ENCODE data around the gene WDFY3. TPM values are rescaled to one million over a fixed set of nuclear protein-coding genes. Genes with fewer than 3 reads are reported as not detected.

The WDFY3 gene
- total and polyA plus RNA-seq, 2 experiments from 2014 or later, result 7.7 to 55.9 TPM

DNA sequence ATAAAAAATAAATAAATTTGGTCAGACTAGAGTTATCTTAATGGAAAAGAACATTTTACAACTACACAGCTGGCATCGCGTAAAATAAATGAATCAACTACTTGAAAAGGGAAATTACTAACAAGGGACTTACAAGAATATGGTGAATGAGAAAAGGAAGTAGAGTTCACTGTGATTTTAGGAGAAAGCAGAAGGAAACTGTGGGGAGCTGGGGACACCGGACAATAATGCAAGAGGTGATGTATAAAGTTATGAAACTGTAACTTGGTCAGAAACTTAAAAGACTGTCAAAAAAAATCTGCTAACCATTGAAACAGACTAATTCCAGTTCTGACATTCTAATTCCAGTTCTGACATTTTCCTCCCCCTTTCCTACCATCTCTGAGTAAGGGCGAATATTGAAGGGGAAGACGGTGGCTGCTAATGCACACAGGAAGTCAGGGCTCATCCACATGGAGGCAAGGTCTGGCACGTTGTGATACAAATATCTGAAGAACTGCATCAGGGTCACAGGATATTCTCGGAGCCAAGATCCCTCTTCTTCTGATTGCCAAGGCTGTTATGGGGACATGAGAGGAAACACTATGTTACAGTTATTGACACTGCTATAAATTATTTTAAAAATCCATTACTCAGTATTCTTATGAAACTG lies 213.0 kb downstream of the WDFY3 start:
- TF ChIP-seq EZH2 (IDR thresholded peaks at IDR 0.05; ENCODE audit: borderline replicate concordance) (no peak), CTCF (IDR thresholded peaks at IDR 0.05; ENCODE audit: poor library complexity) (no peak), EZH2phosphoT487 (IDR thresholded peaks at IDR 0.05; ENCODE audit: low read depth, severe bottlenecking, unreplicated experiment) (no peak)
- no peak overlapping the region for H2AFZ ChIP-seq
- no peaks in the 10 kb centered on the region for H3K9me2 ChIP-seq (replicated peaks; ENCODE audit: insufficient read depth)
- H3K4me1 ChIP-seq (ENCODE audit: insufficient read depth), result no peaks in the 10 kb centered on the region
- no peak overlapping the region for H3K27ac ChIP-seq
- no peak for DNase-seq (ENCODE audit: low spot score)
- no peaks in the 10 kb centered on the region for H3K79me2 ChIP-seq
- H3K4me3 ChIP-seq, result no peak overlapping the region
- no peak overlapping the region for H3K4me2 ChIP-seq
- H3K9me3 ChIP-seq (ENCODE audit: low read depth), result no peaks in the 10 kb centered on the region
- H3K36me3 ChIP-seq (replicated peaks; ENCODE audit: insufficient read depth, low read depth), result no peaks in the 10 kb centered on the region
- no peaks in the 10 kb centered on the region for H4K20me1 ChIP-seq (ENCODE audit: insufficient read depth, poor library complexity, severe bottlenecking)
- H3K27me3 ChIP-seq, result no peaks in the 10 kb centered on the region
- 91% methylated on average over 7 of the region's 7 CpGs for WGBS (ENCODE audit: low lambda C conversion rate, missing lambda C conversion rate)

- TF ChIP-seq EZH2 (IDR thresholded peaks at IDR 0.05; ENCODE audit: borderline replicate concordance), result no peak
- Histone ChIP-seq H3K36me3 (replicated peaks; ENCODE audit: insufficient read depth, low read depth) (no peaks in the 10 kb centered on the region), H3K4me2 (no peak overlapping the region), H3K4me3 (no peak overlapping the region), H2AFZ (no peak overlapping the region), H3K9me2 (replicated peaks; ENCODE audit: insufficient read depth) (no peaks in the 10 kb centered on the region), H3K9me3 (ENCODE audit: low read depth) (no peaks in the 10 kb centered on the region), H3K27me3 (no peaks in the 10 kb centered on the region), H3K4me1 (ENCODE audit: insufficient read depth) (no peaks in the 10 kb centered on the region), H3K27ac (no peak overlapping the region), H4K20me1 (ENCODE audit: insufficient read depth, poor library complexity, severe bottlenecking) (no peaks in the 10 kb centered on the region), H3K79me2 (no peaks in the 10 kb centered on the region)
- WGBS (ENCODE audit: low lambda C conversion rate, missing lambda C conversion rate), result 87% methylated on average over 4 of the region's 4 CpGs
- no peak for DNase-seq (ENCODE audit: low spot score)
These were observed 214.8 kb downstream of the WDFY3 start for GRCh38 chr4:84751707-84752106.

GRCh38 chr4:84750960-84751283 lies 215.6 kb downstream of the WDFY3 start:
- no peaks in the 10 kb centered on the region for H3K79me2 ChIP-seq
- no peak overlapping the region for H3K4me2 ChIP-seq
- no peaks in the 10 kb centered on the region for H3K27me3 ChIP-seq
- no peak for DNase-seq (ENCODE audit: low spot score)
- H4K20me1 ChIP-seq (ENCODE audit: insufficient read depth, poor library complexity, severe bottlenecking), result no peaks in the 10 kb centered on the region
- H3K27ac ChIP-seq, result no peak overlapping the region
- H3K4me1 ChIP-seq (ENCODE audit: insufficient read depth), result no peaks in the 10 kb centered on the region
- no peak overlapping the region for H3K4me3 ChIP-seq
- no peak overlapping the region for H2AFZ ChIP-seq
- no peaks in the 10 kb centered on the region for H3K9me3 ChIP-seq (ENCODE audit: low read depth)
- H3K9me2 ChIP-seq (replicated peaks; ENCODE audit: insufficient read depth), result no peaks in the 10 kb centered on the region
- TF ChIP-seq EZH2 (IDR thresholded peaks at IDR 0.05; ENCODE audit: borderline replicate concordance) (no peak), CTCF (IDR thresholded peaks at IDR 0.05; ENCODE audit: poor library complexity) (no peak), EZH2phosphoT487 (IDR thresholded peaks at IDR 0.05; ENCODE audit: low read depth, severe bottlenecking, unreplicated experiment) (no peak)
- H3K36me3 ChIP-seq (replicated peaks; ENCODE audit: insufficient read depth, low read depth), result no peaks in the 10 kb centered on the region
- WGBS (ENCODE audit: low lambda C conversion rate, missing lambda C conversion rate), result 83% methylated on average over 3 of the region's 3 CpGs

GRCh38 chr4:84750260-84750959 lies 216.1 kb downstream of the WDFY3 start:
- Histone ChIP-seq H3K79me2 (no peaks in the 10 kb centered on the region), H3K9me2 (replicated peaks; ENCODE audit: insufficient read depth) (no peaks in the 10 kb centered on the region), H3K4me2 (no peak overlapping the region), H4K20me1 (ENCODE audit: insufficient read depth, poor library complexity, severe bottlenecking) (no peaks in the 10 kb centered on the region), H2AFZ (no peak overlapping the region), H3K27me3 (no peaks in the 10 kb centered on the region), H3K36me3 (replicated peaks; ENCODE audit: insufficient read depth, low read depth) (no peaks in the 10 kb centered on the region), H3K9me3 (ENCODE audit: low read depth) (no peaks in the 10 kb centered on the region), H3K4me3 (no peak overlapping the region), H3K4me1 (ENCODE audit: insufficient read depth) (no peaks in the 10 kb centered on the region), H3K27ac (no peak overlapping the region)
- TF ChIP-seq CTCF (IDR thresholded peaks at IDR 0.05; ENCODE audit: poor library complexity) (peak; percentile 74), EZH2 (IDR thresholded peaks at IDR 0.05; ENCODE audit: borderline replicate concordance) (no peak)
- DNase-seq (ENCODE audit: low spot score), result peak; percentile 72
- 41% methylated on average over 1 of the region's 1 CpG for WGBS (ENCODE audit: low lambda C conversion rate, missing lambda C conversion rate)

Measured in hepatocyte (in vitro differentiated cells).